Vagina (tissue), 2 donors: ENCODE results near the gene CLPSL2. TPM values are rescaled to one million over a fixed set of nuclear protein-coding genes. Genes with fewer than 3 reads are reported as not detected.

Experiments
- DNase-seq, 2 donors: peaks; one replicate each; pipeline ENCODE4 v3.0.0-alpha.2; 2017; ENCODE audit errors: extremely low spot score in 2 of 2
- H3K27ac ChIP-seq: fragments of 200-600 bp; sonication (generic); one replicate; pipeline ENCODE4 v1.5.1; 2019
- H3K27me3 ChIP-seq: fragments of 200-600 bp; sonication (generic); one replicate; pipeline ENCODE4 v1.5.1; 2019
- H3K36me3 ChIP-seq, 2 donors: fragments of 200-600 bp; sonication (generic); one replicate each; pipeline ENCODE4 v1.5.1; 2017 to 2019
- H3K4me1 ChIP-seq: fragments of 200-600 bp; sonication (generic); one replicate; pipeline ENCODE4 v1.5.1; 2019
- H3K4me3 ChIP-seq, 2 donors: fragments of 200-600 bp; sonication (generic); 1 replicate in 1 of 2; 2 replicates in 1 of 2; pipeline ENCODE4 v1.5.1; 2016 to 2019
- H3K9me3 ChIP-seq: fragments of 200-600 bp; sonication (generic); one replicate; pipeline ENCODE4 v1.5.1; 2019
- CTCF ChIP-seq, 3 experiments: fragments of 450-650 bp in 2 of 3; fragments of 200-600 bp in 1 of 3; sonication (generic) in 1 of 3; IDR thresholded peaks; one replicate each; pipeline ENCODE4 v1.5.1; 2017 to 2019; ENCODE audit warnings: antibody characterized with exemption in 3 of 3, mild to moderate bottlenecking in 2 of 3, moderate library complexity in 2 of 3
- POLR2A ChIP-seq, 2 donors: fragments of 450-650 bp; IDR thresholded peaks; one replicate each; pipeline ENCODE4 v1.6.1; 2017; ENCODE audit warnings: antibody characterized with exemption in 2 of 2, mild to moderate bottlenecking in 2 of 2, moderate library complexity in 2 of 2
- POLR2AphosphoS5 ChIP-seq, 2 donors: sonication (generic); formaldehyde crosslinking; IDR thresholded peaks; one replicate each; pipeline ENCODE4 v1.9.0; 2017; ENCODE audit warnings: antibody characterized with exemption in 2 of 2, mild to moderate bottlenecking in 2 of 2, low read depth in 1 of 2; ENCODE audit not compliant: insufficient read depth in 1 of 2
- intact Hi-C: fragments of 100-400 bp; cut with DNase I; formaldehyde crosslinking; loops from one replicate; pipeline ENCODE4 v1.15.1; 2023
- total RNA-seq: library from RNA; depleted of rRNA; stranded (reverse); fragments of >200 nt; gene quantifications from one replicate; pipeline ENCODE4 v1.2.3, GENCODE V29; 2016

CLPSL2 gene
- total RNA-seq, 1 donor from 2014 or later, result not detected

GRCh38 chr6:35777356-35778102 is 1.1 kb downstream of the CLPSL2 start:
- no peaks in the 10 kb centered on the region for H3K9me3 ChIP-seq
- no peaks in the 10 kb centered on the region for H3K36me3 ChIP-seq
- no peak for TF ChIP-seq POLR2AphosphoS5 (IDR thresholded peaks at IDR 0.05; ENCODE audit: insufficient read depth in 1 of 2, low read depth in 1 of 2)
- TF ChIP-seq POLR2A (IDR thresholded peaks at IDR 0.05), result no peak
- TF ChIP-seq CTCF (IDR thresholded peaks at IDR 0.05), result no peak
- H3K4me1 ChIP-seq, result peaks cover 10% of the 10 kb centered on the region
- no peaks in the 10 kb centered on the region for H3K27me3 ChIP-seq
- H3K4me3 ChIP-seq, result no peak overlapping the region
- no peak overlapping the region for H3K27ac ChIP-seq
- intact Hi-C loops, result no loop called here
- DNase-seq, result no peak

GRCh38 chr6:35778437-35778836 is 2.0 kb downstream of the CLPSL2 start:
- no peak overlapping the region for H3K4me3 ChIP-seq
- no peaks in the 10 kb centered on the region for H3K27me3 ChIP-seq
- no peak overlapping the region for H3K27ac ChIP-seq
- intact Hi-C loops, result no loop called here
- H3K4me1 ChIP-seq, result peaks cover 10% of the 10 kb centered on the region
- DNase-seq, result no peak
- no peaks in the 10 kb centered on the region for H3K9me3 ChIP-seq
- TF ChIP-seq POLR2A (IDR thresholded peaks at IDR 0.05), result no peak
- TF ChIP-seq POLR2AphosphoS5 (IDR thresholded peaks at IDR 0.05; ENCODE audit: insufficient read depth in 1 of 2, low read depth in 1 of 2), result no peak
- no peak for TF ChIP-seq CTCF (IDR thresholded peaks at IDR 0.05)
- no peaks in the 10 kb centered on the region for H3K36me3 ChIP-seq

GRCh38 chr6:35780719-35781118 is 4.3 kb downstream of the CLPSL2 start, which contains the start of gene CLPSL1:
TSS of gene CLPSL1 (plus strand) at chr6:35781019. CDS start at chr6:35781111, 92 bp downstream.
- TF ChIP-seq POLR2A (IDR thresholded peaks at IDR 0.05), result no peak
- no peak for TF ChIP-seq CTCF (IDR thresholded peaks at IDR 0.05)
- TF ChIP-seq POLR2AphosphoS5 (IDR thresholded peaks at IDR 0.05; ENCODE audit: insufficient read depth in 1 of 2, low read depth in 1 of 2), result no peak
- H3K4me3 ChIP-seq, result no peak within 1 kb of the TSS
- H3K27me3 ChIP-seq, result no peaks in the 10 kb centered on the region
- intact Hi-C loops, result no loop called here
- H3K9me3 ChIP-seq, result no peaks in the 10 kb centered on the region
- H3K36me3 ChIP-seq, result no peaks in the 10 kb centered on the region
- H3K4me1 ChIP-seq, result peaks cover 10% of the 10 kb centered on the region
- no peak within 1 kb of the TSS for H3K27ac ChIP-seq
- no peak for DNase-seq

- Histone ChIP-seq H3K27ac (no peak overlapping the region), H3K4me3 (no peak overlapping the region), H3K9me3 (no peaks in the 10 kb centered on the region), H3K27me3 (no peaks in the 10 kb centered on the region), H3K36me3 (no peaks in the 10 kb centered on the region), H3K4me1 (peaks cover 9% of the 10 kb centered on the region)
- TF ChIP-seq POLR2AphosphoS5 (IDR thresholded peaks at IDR 0.05; ENCODE audit: insufficient read depth in 1 of 2, low read depth in 1 of 2) (no peak), POLR2A (IDR thresholded peaks at IDR 0.05) (no peak), CTCF (IDR thresholded peaks at IDR 0.05) (no peak)
- no peak for DNase-seq
- intact Hi-C loops, result no loop called here
These were observed 4.9 kb downstream of the CLPSL2 start for GRCh38 chr6:35781290-35781689.

- Histone ChIP-seq H3K4me3 (no peak overlapping the region), H3K4me1 (no peaks in the 10 kb centered on the region), H3K9me3 (no peaks in the 10 kb centered on the region), H3K27me3 (no peaks in the 10 kb centered on the region), H3K36me3 (no peaks in the 10 kb centered on the region), H3K27ac (no peak overlapping the region)
- intact Hi-C loops, result no loop called here
- no peak for DNase-seq
- TF ChIP-seq CTCF (IDR thresholded peaks at IDR 0.05) (no peak), POLR2AphosphoS5 (IDR thresholded peaks at IDR 0.05; ENCODE audit: insufficient read depth in 1 of 2, low read depth in 1 of 2) (no peak), POLR2A (IDR thresholded peaks at IDR 0.05) (no peak)
These were observed 6.0 kb downstream of the CLPSL2 start for GRCh38 chr6:35782424-35782823.
